ENCODE results near the gene ARL2BP.
"Not testable (repeated sequence)": the region's sequence is repeated elsewhere in the genome, so short reads cannot be mapped to it uniquely, and the experiment has no call there.

The ARL2BP gene

DNA sequence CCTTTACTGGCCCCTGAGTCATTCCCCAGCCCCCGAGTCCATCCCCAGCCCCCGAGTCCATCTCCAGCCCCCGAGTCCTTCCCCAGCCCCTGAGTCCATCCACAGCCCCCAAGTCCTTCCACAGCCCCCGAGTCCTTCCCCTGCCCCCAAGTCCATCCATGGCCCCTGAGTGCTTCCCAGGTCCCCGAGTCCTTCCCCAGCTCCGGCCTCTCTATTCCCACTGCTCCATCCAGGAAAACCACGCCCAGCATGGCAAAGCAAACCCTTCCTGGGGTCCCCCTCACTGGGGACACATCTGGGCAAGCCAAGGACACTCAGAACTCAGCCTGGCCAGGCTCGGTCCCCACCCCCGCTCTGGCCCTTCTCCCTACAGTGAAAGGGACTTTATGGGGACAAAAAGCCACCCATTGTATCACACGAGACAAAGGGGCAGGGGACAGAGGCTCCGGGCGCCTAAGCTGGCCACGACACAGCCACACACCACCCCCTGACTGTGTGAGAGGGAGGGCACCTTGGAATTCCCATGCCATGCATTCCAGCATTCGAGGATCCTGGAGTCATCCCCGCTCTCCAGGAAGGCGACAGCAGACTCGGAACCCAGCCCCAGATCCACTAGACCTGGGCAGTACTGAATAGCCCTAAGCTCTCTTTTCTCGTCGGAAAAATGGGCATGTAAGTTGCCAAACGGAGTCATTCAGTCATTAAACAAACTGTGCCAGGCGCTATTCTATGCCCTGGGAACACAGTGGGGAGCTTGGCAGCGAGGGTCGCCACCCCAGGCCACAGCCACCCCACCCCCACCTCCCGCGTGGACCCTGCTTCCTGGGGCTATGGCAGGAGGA, 25.4 kb downstream of the ARL2BP start:
- TF ChIP-seq, protein P1, sequence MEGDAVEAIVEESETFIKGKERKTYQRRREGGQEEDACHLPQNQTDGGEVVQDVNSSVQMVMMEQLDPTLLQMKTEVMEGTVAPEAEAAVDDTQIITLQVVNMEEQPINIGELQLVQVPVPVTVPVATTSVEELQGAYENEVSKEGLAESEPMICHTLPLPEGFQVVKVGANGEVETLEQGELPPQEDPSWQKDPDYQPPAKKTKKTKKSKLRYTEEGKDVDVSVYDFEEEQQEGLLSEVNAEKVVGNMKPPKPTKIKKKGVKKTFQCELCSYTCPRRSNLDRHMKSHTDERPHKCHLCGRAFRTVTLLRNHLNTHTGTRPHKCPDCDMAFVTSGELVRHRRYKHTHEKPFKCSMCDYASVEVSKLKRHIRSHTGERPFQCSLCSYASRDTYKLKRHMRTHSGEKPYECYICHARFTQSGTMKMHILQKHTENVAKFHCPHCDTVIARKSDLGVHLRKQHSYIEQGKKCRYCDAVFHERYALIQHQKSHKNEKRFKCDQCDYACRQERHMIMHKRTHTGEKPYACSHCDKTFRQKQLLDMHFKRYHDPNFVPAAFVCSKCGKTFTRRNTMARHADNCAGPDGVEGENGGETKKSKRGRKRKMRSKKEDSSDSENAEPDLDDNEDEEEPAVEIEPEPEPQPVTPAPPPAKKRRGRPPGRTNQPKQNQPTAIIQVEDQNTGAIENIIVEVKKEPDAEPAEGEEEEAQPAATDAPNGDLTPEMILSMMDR (conservative IDR thresholded peaks at IDR 0.05; ENCODE audit: low read depth, low read length), result no peak
- no peak overlapping the region for H3K4me3 ChIP-seq (ENCODE audit: low read depth, low read length)
- no peak for DNase-seq (ENCODE audit: low read depth)

DNA sequence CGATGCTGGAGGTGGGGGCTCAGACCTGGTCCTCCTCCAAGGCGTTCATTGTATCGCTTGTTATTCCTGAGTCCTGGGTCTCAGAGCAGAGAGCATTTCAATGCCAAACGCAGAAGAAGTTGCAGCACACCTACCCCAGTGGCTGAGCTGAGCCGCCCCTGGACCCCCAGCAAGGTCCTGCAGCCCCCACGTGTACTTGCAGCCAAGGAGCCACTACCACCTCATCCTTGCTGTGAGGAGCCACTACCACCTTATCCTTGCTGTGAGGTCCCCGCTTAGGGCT, 25.9 kb downstream of the ARL2BP start:
- TF ChIP-seq, protein P1 (conservative IDR thresholded peaks at IDR 0.05; ENCODE audit: low read depth, low read length), result no peak
- no peak for DNase-seq (ENCODE audit: low read depth)
- H3K4me3 ChIP-seq (ENCODE audit: low read depth, low read length), result no peak overlapping the region

DNA sequence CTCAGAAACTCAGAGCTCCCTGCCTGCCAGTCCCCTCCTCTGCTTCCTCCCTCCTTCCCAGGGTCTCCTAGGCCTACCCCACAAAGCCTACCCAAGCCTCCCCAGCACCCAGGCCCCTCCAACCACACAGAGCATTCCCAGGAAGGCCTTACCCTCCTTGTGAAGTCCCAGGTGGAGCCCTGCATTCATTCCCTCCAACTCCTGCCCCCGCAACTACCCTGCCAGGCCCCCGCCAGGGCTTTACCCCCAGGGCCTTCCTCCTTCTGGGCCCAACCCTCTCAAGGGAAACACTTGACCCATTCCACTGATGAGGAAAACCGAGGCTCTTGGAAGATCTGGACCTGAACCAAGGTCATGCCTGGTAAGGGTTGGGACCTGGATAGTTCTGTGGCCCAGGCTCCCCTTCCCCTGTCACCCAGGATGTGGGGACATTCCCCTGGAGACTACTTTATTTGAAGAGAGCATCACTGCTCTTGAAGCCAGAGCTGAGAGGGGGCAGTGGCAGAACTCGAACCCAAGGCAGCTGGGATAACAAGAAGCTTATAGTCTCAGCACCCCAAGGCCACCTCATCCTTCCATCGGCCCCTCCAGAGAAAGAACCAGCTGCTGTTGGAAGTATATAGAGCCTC, 26.9 kb downstream of the ARL2BP start:
- no peak for DNase-seq (ENCODE audit: low read depth)
- no peak overlapping the region for H3K4me3 ChIP-seq (ENCODE audit: low read depth, low read length)
- TF ChIP-seq, protein P1 (conservative IDR thresholded peaks at IDR 0.05; ENCODE audit: low read depth, low read length), result no peak

DNA sequence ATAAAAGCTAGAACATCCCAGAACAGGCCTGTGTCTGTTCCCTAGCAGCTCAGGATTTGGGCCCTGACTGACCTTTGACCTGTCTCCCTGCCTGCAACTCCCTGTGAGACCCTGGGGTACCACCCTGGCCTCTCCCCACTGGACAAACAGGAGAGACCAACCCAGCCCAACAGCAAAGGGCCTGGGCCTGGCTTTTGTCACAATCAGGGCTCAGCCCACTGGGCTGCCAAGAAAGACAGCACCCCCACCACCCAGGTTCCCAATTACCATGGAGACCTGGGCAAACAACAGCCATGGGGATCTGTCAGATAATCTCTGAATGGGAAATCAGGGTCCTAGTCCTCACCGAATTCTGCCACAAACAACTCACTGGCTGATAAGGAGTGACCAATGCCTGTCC, 28.3 kb downstream of the ARL2BP start:
- TF ChIP-seq, protein P1 (conservative IDR thresholded peaks at IDR 0.05; ENCODE audit: low read depth, low read length), result no peak
- DNase-seq (ENCODE audit: low read depth), result no peak
- H3K4me3 ChIP-seq (ENCODE audit: low read depth, low read length), result no peak overlapping the region

GRCh38 chr16:57273826-57274225, 28.8 kb downstream of the ARL2BP start:
- no peak for DNase-seq (ENCODE audit: low read depth)
- no peak overlapping the region for H3K4me3 ChIP-seq (ENCODE audit: low read depth, low read length)
- TF ChIP-seq, protein P1 (conservative IDR thresholded peaks at IDR 0.05; ENCODE audit: low read depth, low read length), result no peak

GRCh38 chr16:57275946-57276345, 30.9 kb downstream of the ARL2BP start:
- H3K4me3 ChIP-seq (ENCODE audit: low read depth, low read length); DNase-seq (ENCODE audit: low read depth): not testable (repeated sequence)

- H3K4me3 ChIP-seq (ENCODE audit: low read depth, low read length), result no peak overlapping the region
- DNase-seq (ENCODE audit: low read depth), result no peak
- TF ChIP-seq, protein P1 (conservative IDR thresholded peaks at IDR 0.05; ENCODE audit: low read depth, low read length), result no peak
Measured at GRCh38 chr16:57276596-57276995, 31.5 kb downstream of the ARL2BP start.

Data from choroid plexus epithelial cell (primary cell).